GM20431 (cell line): ENCODE results near the gene SART3.

Experiments
- in situ Hi-C: fragments of 300-500 bp; cut with MseI, MboI; formaldehyde crosslinking; loops from one replicate; pipeline ENCODE4 v1.15.0; 2020; ENCODE audit warnings: low sequenced_read_pairs; ENCODE audit not compliant: unreplicated experiment

SART3 gene, protein sequence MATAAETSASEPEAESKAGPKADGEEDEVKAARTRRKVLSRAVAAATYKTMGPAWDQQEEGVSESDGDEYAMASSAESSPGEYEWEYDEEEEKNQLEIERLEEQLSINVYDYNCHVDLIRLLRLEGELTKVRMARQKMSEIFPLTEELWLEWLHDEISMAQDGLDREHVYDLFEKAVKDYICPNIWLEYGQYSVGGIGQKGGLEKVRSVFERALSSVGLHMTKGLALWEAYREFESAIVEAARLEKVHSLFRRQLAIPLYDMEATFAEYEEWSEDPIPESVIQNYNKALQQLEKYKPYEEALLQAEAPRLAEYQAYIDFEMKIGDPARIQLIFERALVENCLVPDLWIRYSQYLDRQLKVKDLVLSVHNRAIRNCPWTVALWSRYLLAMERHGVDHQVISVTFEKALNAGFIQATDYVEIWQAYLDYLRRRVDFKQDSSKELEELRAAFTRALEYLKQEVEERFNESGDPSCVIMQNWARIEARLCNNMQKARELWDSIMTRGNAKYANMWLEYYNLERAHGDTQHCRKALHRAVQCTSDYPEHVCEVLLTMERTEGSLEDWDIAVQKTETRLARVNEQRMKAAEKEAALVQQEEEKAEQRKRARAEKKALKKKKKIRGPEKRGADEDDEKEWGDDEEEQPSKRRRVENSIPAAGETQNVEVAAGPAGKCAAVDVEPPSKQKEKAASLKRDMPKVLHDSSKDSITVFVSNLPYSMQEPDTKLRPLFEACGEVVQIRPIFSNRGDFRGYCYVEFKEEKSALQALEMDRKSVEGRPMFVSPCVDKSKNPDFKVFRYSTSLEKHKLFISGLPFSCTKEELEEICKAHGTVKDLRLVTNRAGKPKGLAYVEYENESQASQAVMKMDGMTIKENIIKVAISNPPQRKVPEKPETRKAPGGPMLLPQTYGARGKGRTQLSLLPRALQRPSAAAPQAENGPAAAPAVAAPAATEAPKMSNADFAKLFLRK

DNA sequence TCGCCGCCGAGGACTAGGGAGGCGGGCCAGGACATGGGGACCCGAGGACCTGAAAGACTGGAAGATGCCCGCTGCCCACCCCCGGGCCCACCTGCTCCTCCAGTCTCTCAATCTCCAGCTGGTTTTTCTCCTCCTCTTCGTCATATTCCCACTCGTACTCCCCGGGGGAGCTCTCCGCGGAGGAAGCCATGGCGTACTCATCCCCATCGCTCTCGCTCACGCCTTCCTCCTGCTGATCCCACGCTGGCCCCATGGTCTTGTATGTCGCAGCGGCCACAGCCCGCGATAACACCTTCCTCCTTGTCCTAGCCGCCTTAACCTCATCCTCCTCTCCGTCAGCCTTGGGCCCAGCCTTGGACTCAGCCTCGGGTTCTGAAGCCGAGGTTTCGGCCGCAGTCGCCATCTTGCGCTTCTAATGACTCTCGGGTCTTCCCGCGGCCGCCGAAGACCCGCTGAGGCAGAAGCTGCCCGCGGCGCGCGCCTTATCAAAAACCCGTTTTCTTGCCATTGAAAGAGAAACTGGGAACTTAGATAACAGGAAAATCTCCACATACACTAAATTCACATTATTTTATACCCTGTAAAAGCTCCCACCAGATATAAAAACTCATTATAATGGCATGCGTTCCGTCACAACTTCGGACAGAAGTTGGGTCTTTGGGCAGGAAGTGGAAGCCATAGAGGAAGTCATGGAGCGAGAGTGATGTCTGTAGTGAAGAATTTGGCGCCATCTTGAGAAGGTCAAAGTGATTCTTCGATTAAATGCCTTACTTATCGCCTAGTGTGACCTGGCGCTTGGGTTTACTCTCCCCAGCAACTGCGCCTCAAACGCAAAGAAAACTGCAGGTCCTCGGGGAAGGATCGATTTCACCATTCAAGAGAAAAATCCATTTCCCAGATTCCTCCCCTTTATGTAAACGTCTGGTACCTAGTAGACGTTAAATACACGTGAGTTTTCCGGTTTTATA, at the start of gene SART3:
TSS of gene SART3 (minus strand) at position 422 of the 968 bp plus-strand sequence. CDS start at position 403, 19 bp downstream.
- in situ Hi-C loops, result loop anchor here (10.0 kb wide), 1 partner anchor 54 kb away; no protein-coding TSS in a partner anchor

DNA sequence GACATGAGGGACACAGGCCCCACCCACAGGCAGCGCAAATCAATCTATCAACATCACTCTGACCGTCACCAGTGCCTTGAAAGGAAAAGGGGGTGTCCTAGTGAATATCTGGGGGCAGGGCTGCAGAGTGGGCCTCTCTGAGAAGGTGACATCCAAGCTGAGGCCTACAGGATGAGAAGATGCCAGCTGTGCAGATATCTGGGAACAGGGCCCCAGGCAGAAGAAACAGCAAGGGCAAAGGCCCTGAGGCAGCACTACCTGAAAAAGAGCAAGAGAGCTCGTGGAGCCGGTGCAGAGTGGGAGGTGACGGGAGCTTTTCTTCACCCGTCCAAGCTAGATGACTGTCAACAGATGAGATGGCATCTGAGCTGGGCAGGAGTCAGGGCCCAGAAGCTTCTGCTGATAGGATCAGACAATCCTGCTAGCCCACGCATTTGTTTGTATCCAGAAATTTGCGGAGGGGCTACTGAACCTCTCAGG, 49.4 kb upstream of the SART3 start:
- in situ Hi-C loops, result loop anchor here (10.0 kb wide), 1 partner anchor 46 kb away; the partner anchor contains the start of genes ISCU and SART3

DNA sequence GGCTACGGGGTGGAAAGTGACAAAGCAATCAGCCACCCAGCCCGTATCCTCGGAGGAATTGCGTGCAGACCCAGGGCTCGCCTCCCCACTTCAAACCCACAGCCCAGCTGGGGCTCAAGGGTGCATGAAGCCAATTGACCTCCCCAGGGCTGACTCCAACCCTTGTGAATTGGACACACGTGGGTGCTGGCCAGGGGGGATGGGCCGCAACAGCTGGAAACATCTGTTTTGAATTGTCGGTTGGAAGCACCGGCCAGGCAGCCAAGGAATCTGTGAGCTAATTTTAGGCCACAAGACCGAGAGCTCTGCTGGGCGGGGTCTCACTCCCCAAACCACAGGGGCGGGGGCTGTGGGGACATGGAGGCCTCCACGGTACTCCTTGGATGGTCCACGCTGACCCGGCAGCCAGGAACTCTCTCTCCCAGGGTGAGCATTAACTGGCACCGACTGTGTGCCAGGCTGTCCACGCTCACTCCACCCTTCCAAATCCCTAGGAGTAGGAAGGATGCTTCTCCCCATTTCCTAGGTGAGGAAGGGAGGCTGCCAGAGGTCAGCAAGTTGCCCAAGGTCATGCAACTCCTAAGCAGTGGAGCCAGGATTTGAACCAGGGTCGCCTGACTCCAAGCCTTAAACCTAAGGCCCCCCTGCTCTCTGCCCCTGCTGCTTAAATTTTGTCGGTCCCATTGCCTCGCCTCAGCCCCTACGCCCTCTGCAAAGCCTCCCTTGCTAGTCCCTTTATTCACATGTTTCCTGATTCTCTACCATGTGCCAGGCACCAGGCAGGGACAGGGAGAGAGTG, 48.8 kb upstream of the SART3 start:
- in situ Hi-C loops, result loop anchor here (10.0 kb wide), 1 partner anchor 45 kb away; the partner anchor contains the start of genes ISCU and SART3

DNA sequence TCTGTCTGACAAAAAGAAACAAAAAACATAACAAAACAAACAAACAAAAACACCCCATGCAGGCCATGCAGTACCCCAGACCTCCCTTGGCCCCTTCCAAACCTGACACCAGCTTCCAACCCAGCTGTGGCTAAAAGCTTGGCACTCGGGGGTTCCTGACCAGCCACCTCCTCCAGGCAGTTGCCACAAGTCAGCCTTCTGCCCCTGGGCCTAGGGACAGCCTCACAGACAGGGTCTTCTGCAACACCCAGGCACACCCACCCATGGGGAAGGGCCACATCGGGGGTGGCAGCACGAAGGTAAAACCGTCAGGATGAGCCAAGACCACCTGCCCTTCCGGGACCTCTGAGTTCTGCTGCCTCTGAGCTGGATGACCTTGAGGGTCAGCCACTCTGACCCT, 47.6 kb upstream of the SART3 start:
- in situ Hi-C loops, result no loop called here

DNA sequence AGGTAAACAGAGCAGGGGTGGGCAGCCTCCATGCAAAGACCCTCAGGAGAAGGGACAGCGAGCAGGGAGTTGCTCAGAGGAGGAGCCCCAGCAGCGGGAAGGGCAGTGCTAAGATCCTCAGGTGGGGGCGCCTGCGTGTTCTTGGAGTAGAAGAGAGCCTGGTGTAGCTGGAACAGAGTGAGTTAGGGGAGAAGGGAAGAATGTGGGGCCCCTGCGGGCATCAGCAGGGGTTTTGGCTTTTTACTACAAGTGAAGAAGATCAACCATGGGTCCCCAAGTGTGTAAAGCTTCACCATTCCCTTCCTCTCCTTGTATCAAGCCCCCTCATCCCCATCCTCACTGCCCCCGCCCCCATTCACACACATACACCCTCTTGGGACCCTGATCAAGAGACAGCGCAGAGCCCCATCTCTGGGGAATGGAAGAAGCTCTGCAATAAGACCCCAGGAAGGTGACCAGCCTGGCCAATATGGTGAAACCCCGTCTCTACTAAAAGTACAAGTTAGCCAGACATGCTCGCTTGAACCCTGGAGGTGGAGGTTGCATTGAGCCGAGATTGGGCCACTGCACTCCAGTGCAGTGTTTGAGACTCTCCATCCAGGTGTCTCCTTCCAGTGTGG, 47.1 kb upstream of the SART3 start:
- in situ Hi-C loops, result no loop called here

DNA sequence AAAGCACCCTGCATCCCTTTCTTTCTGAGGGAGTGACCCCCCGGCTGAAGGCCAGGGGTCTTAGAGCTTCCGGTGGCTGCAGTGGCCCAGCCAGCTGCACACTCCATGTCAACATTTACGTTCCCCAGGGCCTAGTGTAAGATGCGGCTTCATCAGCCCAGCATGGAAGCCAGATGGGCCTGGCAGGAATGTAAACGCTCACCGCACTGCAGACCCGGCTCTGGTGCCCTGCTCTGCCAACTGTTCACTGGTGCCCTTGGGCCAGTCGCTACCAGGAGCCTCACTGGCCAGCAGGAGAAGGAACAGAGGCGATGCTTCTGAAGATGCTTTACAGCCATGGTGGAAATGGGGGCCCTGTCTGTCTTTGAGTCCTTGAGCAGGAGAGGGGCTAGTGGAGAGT, 45.5 kb upstream of the SART3 start:
- in situ Hi-C loops, result no loop called here

DNA sequence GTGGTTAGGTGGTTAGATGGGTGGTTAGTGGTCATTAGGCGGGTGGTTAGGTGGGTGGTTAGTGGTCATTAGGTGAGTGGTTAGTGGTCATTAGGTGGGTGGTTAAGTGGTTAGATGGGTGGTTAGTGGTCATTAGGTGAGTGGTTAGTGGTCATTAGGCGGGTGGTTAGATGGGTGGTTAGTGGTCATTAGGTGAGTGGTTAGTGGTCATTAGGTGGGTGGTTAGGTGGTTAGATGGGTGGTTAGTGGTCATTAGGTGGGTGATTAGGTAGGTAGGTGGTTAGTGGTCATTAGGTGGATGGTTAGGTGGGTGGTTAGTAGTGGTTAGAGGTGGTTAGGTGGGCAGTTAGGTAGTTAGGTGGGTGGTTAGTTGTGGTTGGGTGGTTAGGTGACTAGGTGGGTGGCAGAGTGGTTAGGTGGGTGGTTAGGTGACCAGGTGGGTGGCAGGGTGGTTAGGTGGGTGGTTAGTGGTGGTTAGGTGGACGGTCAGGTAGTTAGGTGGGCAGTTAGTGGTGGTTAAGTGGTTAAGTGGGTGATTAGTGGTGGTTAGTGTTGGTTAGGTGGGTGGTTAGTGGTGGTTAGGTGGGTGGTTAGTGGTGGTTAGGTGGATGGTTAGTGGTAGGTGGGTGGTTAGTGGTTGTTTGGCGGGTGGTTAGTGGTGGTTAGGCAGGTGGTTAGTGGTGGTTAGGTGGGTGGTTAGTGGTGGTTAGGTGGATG, 44.9 kb upstream of the SART3 start:
- in situ Hi-C loops, result no loop called here

DNA sequence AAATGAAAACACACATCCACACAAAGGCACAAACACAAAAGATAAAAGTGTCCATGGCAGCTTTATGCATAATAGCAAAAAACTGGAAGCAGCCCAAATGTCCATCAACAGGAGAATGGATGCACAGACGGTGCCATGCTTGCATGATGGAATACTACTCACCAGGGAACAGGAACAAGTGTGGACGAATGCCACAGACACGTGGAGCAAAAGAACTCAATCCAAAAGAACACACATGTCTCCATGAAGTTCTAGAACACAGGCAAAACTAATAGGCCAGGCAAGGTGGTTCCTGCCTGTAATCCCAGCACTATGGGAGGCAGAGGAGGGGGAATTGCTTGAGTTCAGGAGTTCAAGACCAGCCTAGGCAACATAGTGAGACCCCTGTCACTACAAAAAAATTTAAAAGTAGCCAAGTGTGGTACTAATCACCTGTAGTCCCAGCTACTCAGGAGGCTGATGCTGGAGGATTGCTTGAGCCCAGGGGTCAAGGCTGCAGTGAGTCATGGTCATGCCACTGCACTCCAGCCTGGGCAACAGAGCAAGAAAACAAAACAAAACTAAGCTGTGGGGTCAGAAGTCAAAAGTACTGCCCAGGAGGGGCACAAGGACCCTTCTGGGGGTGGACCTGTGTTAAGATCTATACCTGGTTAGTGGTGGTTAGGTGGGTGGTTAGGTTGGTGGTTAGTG, 44.2 kb upstream of the SART3 start:
- in situ Hi-C loops, result no loop called here

DNA sequence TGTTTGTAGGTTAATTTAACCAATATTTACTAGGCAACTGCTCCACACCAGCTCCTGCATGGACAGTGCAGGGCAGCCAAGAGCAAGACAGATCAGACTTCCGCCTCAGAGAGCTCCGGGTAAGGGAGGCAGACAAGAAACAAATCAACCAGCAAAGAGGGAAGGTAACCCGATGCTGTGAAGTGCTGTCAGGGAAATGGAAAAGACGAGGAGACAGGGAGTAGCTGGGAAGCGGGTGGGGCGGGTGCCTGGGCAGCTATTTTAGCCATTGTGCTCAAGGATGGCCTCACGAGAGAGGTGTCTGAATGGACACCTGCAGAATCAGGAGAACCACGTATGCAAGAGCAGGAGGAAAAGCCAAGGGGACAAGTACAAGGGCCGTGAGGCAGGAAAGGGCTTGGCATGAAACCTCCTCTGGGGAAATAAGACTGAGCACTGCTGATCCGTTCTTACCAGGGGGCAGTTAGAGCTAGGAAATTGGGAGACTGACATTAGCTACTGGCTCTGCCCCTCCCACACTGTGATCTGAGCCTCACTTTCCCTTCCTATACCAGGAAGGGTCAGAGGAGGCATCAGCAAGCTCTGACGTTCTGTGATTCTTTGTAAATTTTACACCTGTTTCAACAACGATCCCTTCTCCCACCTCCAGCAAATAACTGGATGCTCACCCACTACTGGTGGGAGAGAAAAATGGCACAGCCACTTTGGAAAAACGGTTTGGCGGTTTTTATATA, 43.4 kb upstream of the SART3 start:
- in situ Hi-C loops, result no loop called here

DNA sequence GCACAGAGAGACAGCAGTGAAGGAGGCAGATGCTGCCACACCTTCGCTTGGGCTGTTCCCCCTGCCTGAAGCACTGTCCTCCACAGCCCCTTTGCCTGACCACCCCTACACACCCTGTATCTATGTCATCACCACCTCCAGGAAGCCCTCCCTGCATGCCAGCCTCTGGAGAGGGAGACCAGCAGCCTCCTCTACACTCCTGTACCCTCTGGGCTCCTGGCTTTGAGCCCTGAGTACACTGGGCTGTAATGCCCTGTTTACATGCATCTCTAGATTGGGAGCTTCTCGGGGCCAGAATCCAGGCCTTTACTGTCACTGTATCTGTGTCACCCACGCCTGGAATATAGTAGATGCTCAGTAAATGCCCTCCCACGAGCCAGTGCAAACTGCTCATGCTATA, 42.8 kb upstream of the SART3 start:
- in situ Hi-C loops, result no loop called here

DNA sequence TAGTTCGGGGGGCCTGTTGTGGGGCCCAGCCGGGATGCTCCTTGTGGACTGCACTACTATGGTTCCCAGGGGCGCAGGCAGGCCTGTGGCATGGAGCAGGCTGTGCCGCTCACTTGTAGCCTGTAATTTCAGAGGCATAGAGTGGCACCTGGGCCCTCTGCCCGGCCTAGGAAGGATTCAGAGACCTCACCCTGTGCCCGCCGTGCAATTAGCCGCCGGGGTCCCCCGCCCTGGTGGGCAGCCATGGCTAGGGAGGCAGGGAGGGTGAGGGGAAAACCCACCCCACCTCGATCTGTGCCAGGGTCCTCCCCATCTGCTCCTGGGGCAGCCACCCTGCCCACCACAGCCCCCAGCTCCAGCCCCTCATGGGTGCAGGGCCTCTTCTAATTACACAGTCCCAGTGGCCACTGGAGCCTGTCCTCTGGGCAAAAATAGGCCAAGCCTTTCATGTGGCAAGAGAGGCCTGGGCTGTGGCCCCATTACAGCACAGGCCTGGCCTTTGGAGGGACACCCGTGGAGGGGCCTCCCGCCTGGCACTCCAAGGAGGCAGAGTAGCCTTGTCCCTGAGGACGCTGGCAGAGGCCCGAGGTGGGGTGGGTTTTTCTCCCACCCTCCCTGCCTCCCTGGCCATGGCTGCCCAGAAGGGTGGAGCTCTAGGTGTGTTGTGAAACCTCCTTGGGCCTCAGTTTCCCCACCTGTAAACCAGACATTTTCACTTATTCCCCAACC, 42.2 kb upstream of the SART3 start:
- in situ Hi-C loops, result no loop called here

DNA sequence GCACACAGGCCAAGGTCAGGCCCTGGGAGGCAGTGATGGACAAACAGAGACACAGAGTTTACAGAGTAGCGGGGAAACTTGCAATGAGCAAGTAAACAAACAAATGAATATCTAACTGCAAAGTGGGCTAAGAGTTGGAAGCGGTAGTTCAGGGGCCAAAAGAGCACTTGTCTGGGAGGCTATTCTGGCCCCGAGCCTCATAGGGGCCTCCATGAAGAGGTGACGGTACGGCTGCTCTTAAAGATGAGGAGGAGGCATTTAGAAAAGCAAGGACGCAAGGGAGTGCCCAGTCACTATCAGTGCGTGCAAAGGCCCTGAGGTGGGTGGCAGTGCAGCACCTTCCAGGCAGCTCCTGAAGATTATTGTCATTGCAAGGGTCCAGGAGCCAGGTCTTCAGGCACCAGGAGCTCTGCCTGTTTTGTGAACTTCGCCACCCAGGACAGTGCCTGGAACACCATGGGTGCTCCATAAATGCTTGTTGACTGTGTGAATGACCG, 41.3 kb upstream of the SART3 start:
- in situ Hi-C loops, result no loop called here

DNA sequence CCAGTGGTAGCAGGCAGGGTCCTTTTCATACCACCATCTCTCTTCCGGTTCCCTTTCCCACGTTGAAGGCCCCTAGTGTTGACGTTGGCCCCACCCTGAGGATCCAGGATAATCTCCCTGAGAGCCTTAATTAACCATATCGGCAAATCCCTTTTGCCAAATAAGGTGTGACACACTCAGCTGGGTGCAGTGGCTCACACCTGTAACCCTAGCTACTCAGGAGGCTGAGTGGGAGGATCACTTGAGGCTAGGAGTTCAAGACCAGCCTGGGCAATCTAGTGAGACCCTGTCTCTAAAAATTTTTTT, 39.7 kb upstream of the SART3 start:
- in situ Hi-C loops, result no loop called here

DNA sequence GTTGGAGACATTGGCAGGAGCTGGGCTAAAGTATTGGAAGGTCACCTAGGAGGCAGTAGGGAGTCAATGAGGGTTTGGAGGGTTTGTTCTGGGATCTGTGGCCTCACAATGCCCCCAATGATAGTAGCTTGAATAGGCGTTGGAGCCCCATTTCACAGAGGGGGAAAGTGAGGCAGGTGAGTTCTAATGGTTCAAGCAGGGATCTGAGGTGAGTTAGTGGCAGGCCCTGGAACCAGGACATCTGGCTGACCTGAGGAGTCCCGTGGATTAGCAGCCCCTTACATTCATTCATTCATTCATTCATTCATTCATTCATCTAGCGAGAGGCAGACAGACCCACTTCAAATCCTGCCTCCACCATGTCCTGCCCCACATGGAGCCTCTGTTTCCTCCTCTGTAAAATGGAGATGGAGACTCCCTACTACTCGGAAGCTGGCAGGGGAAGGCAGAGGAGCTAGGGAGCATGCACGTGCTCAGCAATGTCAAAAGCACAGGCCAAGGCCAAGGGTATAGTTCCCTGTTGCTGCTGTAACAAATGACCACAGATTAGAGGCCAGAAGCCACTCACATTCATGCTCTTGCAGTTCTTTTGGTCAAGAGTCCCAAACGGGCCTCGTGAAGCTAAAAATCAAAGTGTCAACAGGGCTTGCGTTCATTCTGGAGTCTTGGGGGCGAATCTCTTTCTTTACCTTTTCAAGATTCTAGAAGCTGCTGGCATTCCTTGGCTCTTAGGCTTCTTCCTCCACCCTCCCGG, 39.2 kb upstream of the SART3 start:
- in situ Hi-C loops, result no loop called here

DNA sequence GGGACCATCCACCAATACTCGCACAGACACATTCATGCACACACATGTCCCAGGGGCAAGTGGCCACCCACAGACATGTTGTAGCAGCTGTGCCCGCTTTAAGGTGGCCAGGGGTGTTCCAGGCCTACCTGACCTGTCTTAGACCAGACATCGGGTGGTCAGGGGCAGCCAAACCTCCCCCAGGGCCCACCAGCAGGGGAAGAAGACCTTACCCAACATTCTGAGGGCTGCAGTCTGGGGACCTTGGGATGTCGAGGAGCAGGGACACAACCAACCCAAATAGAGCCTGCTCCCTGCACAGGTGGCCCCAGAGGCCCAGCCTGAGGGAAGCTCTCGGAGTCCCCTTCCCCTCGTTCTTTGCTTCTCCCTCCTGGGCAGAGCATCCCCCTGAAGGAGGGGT, 38.6 kb upstream of the SART3 start:
- in situ Hi-C loops, result no loop called here
